ENCODE measurements around the gene SYT5. TPM values are rescaled to one million over a fixed set of nuclear protein-coding genes. Genes with fewer than 3 reads are reported as not detected.

SYT5 gene
- total RNA-seq, 1 experiment from 2014 or later, result 0.71 TPM

GRCh38 chr19:55147545-55148251 is 32.4 kb downstream of the SYT5 start:
- DNase-seq (ENCODE audit: low spot score), result no peak

DNA sequence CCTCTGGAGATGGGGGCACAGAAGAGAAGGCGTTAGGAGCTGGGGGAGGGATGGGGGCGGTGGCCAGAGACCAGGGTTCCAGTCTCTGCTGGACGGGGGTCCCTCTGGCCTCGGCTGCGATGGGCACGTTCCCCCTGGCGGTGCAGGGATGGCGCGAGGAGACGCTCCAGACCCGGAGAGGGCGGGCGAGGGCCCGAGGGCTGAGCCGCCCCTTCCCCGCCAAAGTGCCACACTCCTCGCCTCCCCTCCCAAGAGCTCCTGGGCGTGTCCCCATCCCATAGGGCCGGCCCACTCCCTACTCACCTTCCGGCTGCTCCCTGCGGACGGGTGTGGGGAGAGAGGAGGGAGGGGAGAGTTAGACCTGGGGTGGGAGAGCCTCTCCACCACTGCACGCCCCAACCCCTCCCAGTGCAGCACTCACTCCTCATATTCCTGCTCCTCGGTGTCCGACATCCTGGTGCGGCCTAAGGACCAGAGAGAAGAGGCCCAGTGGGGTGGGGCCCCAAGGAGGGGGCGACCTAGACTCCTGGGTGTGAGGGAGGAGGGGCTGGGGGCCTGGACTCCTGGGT is 33.3 kb downstream of the SYT5 start:
- peak; percentile 56 for DNase-seq (ENCODE audit: low spot score)

GRCh38 chr19:55146078-55146704 is 33.9 kb downstream of the SYT5 start:
- DNase-seq (ENCODE audit: low spot score), result peak; percentile 72

DNA sequence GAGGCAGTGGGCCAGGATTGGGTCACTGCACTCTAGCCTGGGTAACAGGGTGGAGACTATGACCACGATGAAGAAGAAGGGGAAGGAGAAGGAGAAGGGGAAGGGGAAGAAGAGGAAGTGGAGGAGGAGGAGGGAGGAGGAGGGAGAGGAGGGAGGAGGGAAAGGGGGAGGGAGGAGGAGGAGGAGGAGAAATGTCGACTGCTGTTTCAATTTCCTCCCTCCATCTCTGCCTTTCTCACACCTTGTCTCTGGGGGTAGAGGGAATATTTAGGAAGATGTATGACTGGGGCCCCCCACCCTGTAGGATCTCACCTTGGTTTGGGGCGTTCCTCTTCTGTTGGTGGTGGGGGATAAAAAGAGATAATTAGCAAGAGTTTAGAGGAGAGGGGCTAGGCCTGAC is 34.9 kb downstream of the SYT5 start:
- DNase-seq (ENCODE audit: low spot score), result no peak

- no peak for DNase-seq (ENCODE audit: low spot score)
These were observed 38.4 kb downstream of the SYT5 start for GRCh38 chr19:55141696-55142095.

DNA sequence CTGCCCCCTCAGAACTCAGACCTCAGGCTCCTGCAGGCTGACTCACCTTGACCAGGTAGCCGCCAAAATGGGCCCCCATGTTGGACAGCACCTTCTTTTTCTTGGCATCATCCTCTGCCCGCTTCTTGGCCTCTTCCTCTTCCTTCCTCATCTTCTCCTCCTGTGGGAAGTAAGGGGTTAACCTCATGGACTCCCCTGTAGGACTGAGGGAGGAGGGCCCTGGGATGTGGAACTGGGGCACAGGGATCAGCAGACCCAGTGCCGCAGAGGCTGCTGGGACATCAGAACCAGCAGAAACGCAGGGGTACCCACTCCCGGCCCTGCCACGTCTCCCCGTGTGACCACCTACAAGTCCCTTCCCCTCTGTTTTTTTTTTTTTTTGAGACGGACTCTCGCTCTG is 42.2 kb downstream of the SYT5 start:
- DNase-seq (ENCODE audit: low spot score), result no peak

GRCh38 chr19:55136399-55137102 is 43.5 kb downstream of the SYT5 start:
- no peak for DNase-seq (ENCODE audit: low spot score)

- no peak for DNase-seq (ENCODE audit: low spot score)
These were observed 45.4 kb downstream of the SYT5 start for GRCh38 chr19:55134736-55135135.

DNA sequence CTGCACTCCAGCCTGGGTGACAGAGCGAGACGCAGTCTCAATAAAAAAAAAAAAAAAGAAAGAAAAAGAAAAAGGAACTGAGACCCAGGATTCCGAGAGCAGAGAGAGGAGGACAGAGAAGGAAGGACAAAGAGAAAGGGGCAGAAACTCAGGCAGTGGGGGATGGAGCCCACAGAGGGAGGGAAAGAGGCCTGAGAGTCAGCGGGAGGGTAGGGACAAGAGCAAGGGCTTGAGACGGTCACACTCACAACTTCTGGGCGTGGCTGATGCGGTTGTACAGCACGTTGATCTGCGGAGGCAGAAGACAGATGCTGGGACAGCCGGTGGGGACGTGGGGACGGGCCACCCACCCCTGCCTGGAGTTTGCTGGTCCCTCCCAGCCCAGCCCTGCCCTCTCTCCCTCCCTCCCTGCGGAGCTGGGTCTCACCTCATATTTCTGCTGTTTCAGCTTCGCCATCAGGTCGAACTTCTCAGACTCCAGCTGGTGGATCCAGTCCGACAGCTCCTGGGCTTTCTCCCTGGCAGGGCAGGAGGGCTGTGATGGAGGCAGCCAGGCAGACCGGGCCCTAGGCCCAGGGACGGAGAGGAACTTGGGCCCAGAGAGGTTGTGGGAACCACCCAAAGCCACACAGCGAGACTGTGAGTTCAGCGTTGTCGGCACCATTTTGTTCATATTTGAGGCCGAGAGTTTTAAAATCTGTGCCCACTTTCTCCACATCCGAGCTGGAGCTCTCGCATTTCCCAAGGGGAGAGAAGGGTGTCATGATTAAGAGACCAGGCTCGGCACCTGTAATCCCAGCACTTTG is 46.2 kb downstream of the SYT5 start:
- no peak for DNase-seq (ENCODE audit: low spot score)

- DNase-seq (ENCODE audit: low spot score), result no peak
These were observed 47.5 kb downstream of the SYT5 start for GRCh38 chr19:55132453-55133129.

DNA sequence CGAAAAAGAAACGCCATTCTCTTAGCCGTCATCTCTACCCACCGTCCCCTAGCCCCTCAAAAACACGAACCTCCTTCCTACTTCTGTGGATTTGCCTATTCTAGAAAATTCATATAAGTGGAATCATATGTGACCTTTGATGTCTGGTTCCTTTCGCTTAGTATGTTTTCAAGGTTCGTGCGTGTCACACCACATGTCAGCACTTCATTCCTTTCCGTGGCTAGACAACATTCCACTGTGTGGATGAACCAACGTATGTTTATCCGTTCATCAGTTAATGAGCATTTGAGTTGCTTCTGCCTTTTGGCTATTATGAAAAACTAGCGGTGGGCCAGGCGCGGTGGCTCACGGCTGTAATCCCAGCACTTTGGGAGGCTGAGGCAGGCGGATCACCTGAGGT is 48.7 kb downstream of the SYT5 start:
- DNase-seq (ENCODE audit: low spot score), result no peak

Small RNA genes within 50 kb of the gene (small RNA-seq; reads per million reads assigned to genes)
- 0.50 reads per million for gene MIR7975
- gene RF01210, result not detected

Other genes starting within 250 kb of the SYT5 start
- gene NLRP7, start 232.8 kb downstream of the SYT5 start, total RNA-seq (2014; rRNA removed; shearing (Covaris generic)), result not detected in 2 replicates
- gene NLRP2, start 213.9 kb downstream of the SYT5 start, total RNA-seq (2014; rRNA removed; shearing (Covaris generic)), result not detected in 2 replicates
- 0.05 TPM in 1 of 2 replicates, not detected in the other for gene GP6, start 142.0 kb downstream of the SYT5 start, total RNA-seq (2014; rRNA removed; shearing (Covaris generic))
- 107 and 119 TPM in 2 replicates for gene RDH13, start 117.1 kb downstream of the SYT5 start, total RNA-seq (2014; rRNA removed; shearing (Covaris generic))
- gene EPS8L1, start 104.4 kb downstream of the SYT5 start, total RNA-seq (2014; rRNA removed; shearing (Covaris generic)), result 543 and 612 TPM in 2 replicates
- 227 and 261 TPM in 2 replicates for gene PPP1R12C, start 62.7 kb downstream of the SYT5 start, total RNA-seq (2014; rRNA removed; shearing (Covaris generic))
- 4.5 and 5.0 TPM in 2 replicates for gene TNNT1, start 31.1 kb downstream of the SYT5 start, total RNA-seq (2014; rRNA removed; shearing (Covaris generic))
- 11.1 and 20.3 TPM in 2 replicates for gene TNNI3, start 22.6 kb downstream of the SYT5 start, total RNA-seq (2014; rRNA removed; shearing (Covaris generic))
- 17.3 and 21.1 TPM in 2 replicates for gene DNAAF3, start 13.7 kb downstream of the SYT5 start, total RNA-seq (2014; rRNA removed; shearing (Covaris generic))
- gene PTPRH, start 29.2 kb upstream of the SYT5 start, total RNA-seq (2014; rRNA removed; shearing (Covaris generic)), result 87.1 and 103 TPM in 2 replicates
- 9.9 and 10.6 TPM in 2 replicates for gene TMEM86B, start 48.5 kb upstream of the SYT5 start, total RNA-seq (2014; rRNA removed; shearing (Covaris generic))
- 111 and 131 TPM in 2 replicates for gene PPP6R1, start 78.7 kb upstream of the SYT5 start, total RNA-seq (2014; rRNA removed; shearing (Covaris generic))
- 173 and 177 TPM in 2 replicates for gene HSPBP1, start 99.8 kb upstream of the SYT5 start, total RNA-seq (2014; rRNA removed; shearing (Covaris generic))
- gene BRSK1, start 103.7 kb upstream of the SYT5 start, total RNA-seq (2014; rRNA removed; shearing (Covaris generic)), result 0.37 and 1.9 TPM in 2 replicates
- gene TMEM150B, start 145.1 kb upstream of the SYT5 start, total RNA-seq (2014; rRNA removed; shearing (Covaris generic)), result 12.5 and 19.7 TPM in 2 replicates
- gene KMT5C, start 159.6 kb upstream of the SYT5 start, total RNA-seq (2014; rRNA removed; shearing (Covaris generic)), result 86.3 and 96.2 TPM in 2 replicates
- gene COX6B2, start 174.4 kb upstream of the SYT5 start, total RNA-seq (2014; rRNA removed; shearing (Covaris generic)), result 0.92 and 2.7 TPM in 2 replicates
- not detected in 2 replicates for gene GARIN5B, start 183.0 kb upstream of the SYT5 start, total RNA-seq (2014; rRNA removed; shearing (Covaris generic))
- 0.31 and 2.8 TPM in 2 replicates for gene IL11, start 190.2 kb upstream of the SYT5 start, total RNA-seq (2014; rRNA removed; shearing (Covaris generic))
- not detected in 2 replicates for gene TMEM190, start 196.5 kb upstream of the SYT5 start, total RNA-seq (2014; rRNA removed; shearing (Covaris generic))
- 87.8 and 92.7 TPM in 2 replicates for gene TMEM238, start 204.0 kb upstream of the SYT5 start, total RNA-seq (2014; rRNA removed; shearing (Covaris generic))
- gene RPL28, start 205.6 kb upstream of the SYT5 start, total RNA-seq (2014; rRNA removed; shearing (Covaris generic)), result 1,121 and 1,134 TPM in 2 replicates
- gene UBE2S, start 227.5 kb upstream of the SYT5 start, total RNA-seq (2014; rRNA removed; shearing (Covaris generic)), result 2,696 and 2,806 TPM in 2 replicates